Thyroid gland (tissue), 4 donors: ENCODE results near the gene MCF2L. TPM values are rescaled to one million over a fixed set of nuclear protein-coding genes. Genes with fewer than 3 reads are reported as not detected.
"Not testable (repeated sequence)": the region's sequence is repeated elsewhere in the genome, so short reads cannot be mapped to it uniquely, and the experiment has no call there.

Source experiments
- DNase-seq, 2 donors: peaks; one replicate each; pipeline ENCODE4 v3.0.0-alpha.2; 2019
- H3K27ac ChIP-seq, 3 donors: fragments of 200-600 bp; sonication (generic); 1 replicate in 2 of 3; 2 replicates in 1 of 3; pipeline ENCODE4 v1.5.1; 2016 to 2019; ENCODE audit warnings: mild to moderate bottlenecking in 1 of 3, moderate library complexity in 1 of 3
- H3K27me3 ChIP-seq: fragments of 200-600 bp; sonication (generic); one replicate; pipeline ENCODE4 v1.5.1; 2019
- H3K36me3 ChIP-seq, 2 donors: fragments of 200-600 bp; sonication (generic); one replicate each; pipeline ENCODE4 v1.5.1; 2016 to 2019
- H3K4me1 ChIP-seq, 2 donors: fragments of 200-600 bp; sonication (generic); one replicate each; pipeline ENCODE4 v1.5.1; 2017 to 2019
- H3K4me3 ChIP-seq, 3 donors: fragments of 200-600 bp; sonication (generic); replicated peaks in 1 of 3; 1 replicate in 2 of 3; 2 replicates in 1 of 3; pipeline ENCODE4 v1.5.1; 2016; ENCODE audit warnings: mild to moderate bottlenecking in 1 of 3
- H3K9me3 ChIP-seq: fragments of 200-600 bp; sonication (generic); one replicate; pipeline ENCODE4 v1.5.1; 2017
- CTCF ChIP-seq, 6 experiments: fragments of 200-600 bp in 3 of 6; fragments of 450-650 bp in 3 of 6; sonication (generic) in 3 of 6; IDR thresholded peaks; one replicate each; pipeline ENCODE4 v1.5.1; 2016 to 2019; ENCODE audit warnings: antibody characterized with exemption in 6 of 6, mild to moderate bottlenecking in 2 of 6, inconsistent platforms in 1 of 6, moderate library complexity in 1 of 6
- POLR2A ChIP-seq, 2 donors: fragments of 450-650 bp; IDR thresholded peaks; one replicate each; pipeline ENCODE4 v1.6.1; 2017; ENCODE audit warnings: antibody characterized with exemption in 2 of 2, mild to moderate bottlenecking in 2 of 2, moderate library complexity in 1 of 2
- WGBS, 2 donors: methylation state at CpG; one replicate each; pipeline ENCODE4 v1.1.5; 2017; 5-methylcytosine and 5-hydroxymethylcytosine counted together
- intact Hi-C: fragments of 100-400 bp; cut with DNase I; formaldehyde crosslinking; loops from one replicate; pipeline ENCODE4 v1.15.1; 2023
- total RNA-seq, 4 donors: library from RNA; depleted of rRNA; stranded (reverse); fragments of >200 nt; gene quantifications; one replicate each; pipeline ENCODE4 v1.2.3, GENCODE V29; 2016

The MCF2L gene
- total RNA-seq, 4 donors from 2014 or later: 35.6 to 83.4 (median 43.6) TPM

- TF ChIP-seq POLR2A (IDR thresholded peaks at IDR 0.05) (no peak), CTCF (IDR thresholded peaks at IDR 0.05) (no peak)
- no peak for DNase-seq
- H3K27ac ChIP-seq: no peak overlapping the region
- 91 to 95% methylated on average over 30 to 40 of the region's 42 CpGs for WGBS, 2 donors
- no peaks in the 10 kb centered on the region for H3K9me3 ChIP-seq
- H3K36me3 ChIP-seq: peaks cover 37 to 44% of the 10 kb centered on the region in 2 donors
- H3K4me1 ChIP-seq: peaks cover 3 to 6% of the 10 kb centered on the region in 2 donors
- no peak overlapping the region for H3K4me3 ChIP-seq
- H3K27me3 ChIP-seq: no peaks in the 10 kb centered on the region
- intact Hi-C loops: no loop called here
These were observed 109.2 kb downstream of the MCF2L start for GRCh38 chr13:113077953-113078901.

- Histone ChIP-seq H3K36me3 (peaks cover 37 to 44% of the 10 kb centered on the region in 2 donors), H3K27ac (no peak overlapping the region), H3K27me3 (no peaks in the 10 kb centered on the region), H3K4me3 (no peak overlapping the region), H3K4me1 (peaks cover 7 to 12% of the 10 kb centered on the region in 2 donors), H3K9me3 (no peaks in the 10 kb centered on the region)
- WGBS, 2 donors: 78 to 79% methylated on average over 25 to 27 of the region's 27 CpGs
- intact Hi-C loops: no loop called here
- TF ChIP-seq POLR2A (IDR thresholded peaks at IDR 0.05) (no peak), CTCF (IDR thresholded peaks at IDR 0.05) (no peak)
- no peak for DNase-seq
These were observed 110.1 kb downstream of the MCF2L start for GRCh38 chr13:113078902-113079780.

GRCh38 chr13:113079781-113080080, 110.7 kb downstream of the MCF2L start:
- peaks cover 32 to 40% of the 10 kb centered on the region in 2 donors for H3K36me3 ChIP-seq
- H3K27ac ChIP-seq, H3K27me3 ChIP-seq, DNase-seq, H3K4me3 ChIP-seq, intact Hi-C loops, H3K9me3 ChIP-seq: not testable (repeated sequence)
- peaks cover 7 to 14% of the 10 kb centered on the region in 2 donors for H3K4me1 ChIP-seq
- 73 to 76% methylated on average over 9 of the region's 9 CpGs for WGBS, 2 donors

GRCh38 chr13:113080361-113080831, 111.4 kb downstream of the MCF2L start:
- no peak overlapping the region for H3K4me3 ChIP-seq
- 83 to 100% methylated on average over 5 to 8 of the region's 18 CpGs for WGBS, 2 donors
- no peaks in the 10 kb centered on the region for H3K9me3 ChIP-seq
- H3K27ac ChIP-seq: no peak overlapping the region
- no peaks in the 10 kb centered on the region for H3K27me3 ChIP-seq
- peaks cover 25 to 39% of the 10 kb centered on the region in 2 donors for H3K36me3 ChIP-seq
- DNase-seq: no peak
- peaks cover 7 to 14% of the 10 kb centered on the region in 2 donors for H3K4me1 ChIP-seq
- intact Hi-C loops: no loop called here
- no peak for TF ChIP-seq POLR2A (IDR thresholded peaks at IDR 0.05)
- TF ChIP-seq CTCF (IDR thresholded peaks at IDR 0.05): no peak

GRCh38 chr13:113080901-113081521, 112.0 kb downstream of the MCF2L start:
- H3K4me1 ChIP-seq: peaks cover 7 to 14% of the 10 kb centered on the region in 2 donors
- H3K4me3 ChIP-seq: no peak overlapping the region
- intact Hi-C loops: no loop called here
- TF ChIP-seq POLR2A (IDR thresholded peaks at IDR 0.05) (no peak), CTCF (IDR thresholded peaks at IDR 0.05) (no peak)
- peaks cover 19 to 35% of the 10 kb centered on the region in 2 donors for H3K36me3 ChIP-seq
- no peaks in the 10 kb centered on the region for H3K27me3 ChIP-seq
- no peaks in the 10 kb centered on the region for H3K9me3 ChIP-seq
- DNase-seq: no peak
- WGBS, 2 donors: 83 to 99% methylated on average over 14 to 15 of the region's 25 CpGs
- H3K27ac ChIP-seq: no peak overlapping the region
